Heart right ventricle (tissue), 16 donors: ENCODE measurements around the gene COL4A3. TPM values are rescaled to one million over a fixed set of nuclear protein-coding genes. Genes with fewer than 3 reads are reported as not detected.

ENCODE experiments used
- ATAC-seq, 8 donors: fragments of 200-7000 bp; cut with Tn5 transposase; one replicate each; pipeline ENCODE4 v1.9.1; 2020; ENCODE audit warnings: mild to moderate bottlenecking in 8 of 8, moderate library complexity in 8 of 8, moderate number of reproducible peaks in 1 of 8
- DNase-seq, 2 donors: peaks; one replicate each; pipeline ENCODE4 v3.0.0-alpha.2; 2020
- H3K27ac ChIP-seq, 10 donors: fragments of 200-600 bp; sonication (generic) in 2 of 10; one replicate each; pipeline versions ENCODE4 v1.5.0 to v1.8.0; 2020 to 2022; ENCODE audit warnings: mild to moderate bottlenecking in 3 of 10
- H3K27me3 ChIP-seq, 7 donors: fragments of 200-600 bp; one replicate each; pipeline ENCODE4 v1.8.0; 2021 to 2022; ENCODE audit warnings: mild to moderate bottlenecking in 2 of 7
- H3K36me3 ChIP-seq, 9 donors: fragments of 200-600 bp; sonication (generic) in 1 of 9; one replicate each; pipeline versions ENCODE4 v1.5.0 to v1.8.0; 2020 to 2022; ENCODE audit warnings: mild to moderate bottlenecking in 2 of 9
- H3K4me1 ChIP-seq, 9 donors: fragments of 200-600 bp; sonication (generic) in 1 of 9; one replicate each; pipeline versions ENCODE4 v1.5.0 to v1.8.0; 2020 to 2022; ENCODE audit warnings: mild to moderate bottlenecking in 4 of 9
- H3K4me3 ChIP-seq, 10 donors: fragments of 200-600 bp; sonication (generic) in 2 of 10; one replicate each; pipeline versions ENCODE4 v1.5.0 to v1.8.0; 2020 to 2022; ENCODE audit warnings: mild to moderate bottlenecking in 7 of 10, moderate library complexity in 2 of 10
- H3K9me3 ChIP-seq, 11 donors: fragments of 200-600 bp in 10 of 11; sonication (generic) in 2 of 11; one replicate each; pipeline versions ENCODE4 v1.5.0 to v1.8.0; 2013 to 2022; ENCODE audit warnings: mild to moderate bottlenecking in 2 of 11, control low read depth in 1 of 11, moderate library complexity in 1 of 11
- CTCF ChIP-seq, 9 donors: fragments of 200-600 bp; sonication (generic) in 2 of 9; IDR thresholded peaks; one replicate each; pipeline versions ENCODE4 v1.5.0 to v1.8.0; 2021 to 2022; ENCODE audit warnings: antibody characterized with exemption in 9 of 9, mild to moderate bottlenecking in 5 of 9, moderate library complexity in 1 of 9
- WGBS, 2 donors: extraction: QIAGEN DNeasy Blood & Tissue Kit; methylation state at CpG; one replicate each; pipeline ENCODE4 v1.1.7; 2013; ENCODE audit warnings: inconsistent platforms in 1 of 2; 5-methylcytosine and 5-hydroxymethylcytosine counted together
- intact Hi-C, 10 donors: fragments of 100-400 bp; cut with DNase I; formaldehyde crosslinking; loops; one replicate each; pipeline versions ENCODE4 v1.11.1 to v1.14.2; 2022
- polyA plus RNA-seq, 2 donors: library from polyadenylated mRNA; stranded (reverse); fragments of 200-250 nt; gene quantifications; one replicate each; pipeline ENCODE4 v1.2.3, GENCODE V29; 2013
- total RNA-seq, 10 donors: library from RNA; stranded (reverse); fragmentation: NEBNext Ultra II Directional in 3 of 10; extraction: Animal tissue kit (Norgen Biotek cat#: 25700) in 3 of 10; gene quantifications; one replicate each; pipeline versions ENCODE4 v1.2.1 to v1.2.4, GENCODE V29; 2021 to 2023
- donor health status: Arrhythmogenic right ventricular cardiomyopathy.
- donor health status: ischemic (EF 13 %, LVEDD 7.1; RV severe dilation, severe dysfunction).
- donor health status: healthy with polysubstance abuse.
- donor health status: DM: no; HTN: yes; CAD: no.
- donor health status: DM: no; HTN: no; CAD: no.
- donor health status: ischemic (EF 25% LVEDD 6.9; RV normal size, moderate dysfunction).
- donor health status: ischemic (EF 25% LVEDD 5.7; RV mildly dilated, moderate dysfunction).
- donor health status: healthy.
- donor health status: DM: yes; HTN: yes; CAD: no.
- donor health status: Ischemic cardiomyopathy.
- donor health status: ischemic (EF 35%, LVEDD 5.7; RV mildly dilated, moderate dysfunction).
- donor health status: nonischemic (EF 11% LVEDD 7.7; RV severe dilation, severe dysfunction).
- donor health status: DM: yes; HTN: yes; CAD: no.
- donor health status: PGD.
- donor health status: ischemic (EF 29% LVEDD 5.4; RV normal size, mild dysfunction).
- donor health status: nonischemic (EF 23%, LVEDD 6.1; RV moderate dilation, normal function).

The COL4A3 gene
- total and polyA plus RNA-seq, 12 donors: 0.91 to 6.2 (median 2.3) TPM

DNA sequence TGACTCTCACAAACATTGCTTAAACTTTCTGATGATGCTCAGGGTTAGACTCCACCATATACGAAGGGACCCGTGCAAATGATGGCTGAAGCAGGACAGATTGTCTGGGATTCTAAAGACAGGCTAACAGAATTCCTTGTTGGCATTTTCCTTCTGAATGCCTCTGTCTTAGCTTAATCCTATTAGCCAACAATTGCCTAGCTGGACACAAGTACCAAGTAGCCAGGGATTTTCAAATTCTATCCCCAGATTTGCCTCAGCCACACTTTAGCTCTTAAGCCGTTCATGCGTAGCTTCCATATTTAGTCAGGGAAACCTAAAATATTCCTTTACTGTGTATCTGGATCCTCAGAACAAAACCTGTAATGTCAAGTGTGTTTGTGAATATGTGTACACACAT is 40.0 kb downstream of the COL4A3 start:
- Histone ChIP-seq H3K4me3 (no peak overlapping the region), H3K36me3 (no peaks in the 10 kb centered on the region), H3K4me1 (no peaks in the 10 kb centered on the region), H3K27ac (no peak overlapping the region), H3K27me3 (no peaks in the 10 kb centered on the region), H3K9me3 (no peaks in the 10 kb centered on the region)
- WGBS, 2 donors: 94% methylated on average over 4 of the region's 4 CpGs
- no peak for TF ChIP-seq CTCF (IDR thresholded peaks at IDR 0.05)
- ATAC-seq: no peak
- intact Hi-C loops: no loop called here
- no peak for DNase-seq

GRCh38 chr2:227205701-227206100 is 41.3 kb downstream of the COL4A3 start:
- H3K27me3 ChIP-seq: no peaks in the 10 kb centered on the region
- H3K36me3 ChIP-seq: no peaks in the 10 kb centered on the region
- no peak for TF ChIP-seq CTCF (IDR thresholded peaks at IDR 0.05)
- ATAC-seq (no peak), DNase-seq (no peak)
- no peak overlapping the region for H3K4me3 ChIP-seq
- H3K27ac ChIP-seq: no peak overlapping the region
- H3K9me3 ChIP-seq: no peaks in the 10 kb centered on the region
- no peaks in the 10 kb centered on the region for H3K4me1 ChIP-seq
- intact Hi-C loops: no loop called here
- 77 to 78% methylated on average over 4 of the region's 4 CpGs for WGBS, 2 donors

GRCh38 chr2:227206406-227206805 is 42.0 kb downstream of the COL4A3 start:
- ATAC-seq: no peak
- intact Hi-C loops: no loop called here
- H3K4me1 ChIP-seq: no peaks in the 10 kb centered on the region
- no peak for DNase-seq
- H3K27me3 ChIP-seq: no peaks in the 10 kb centered on the region
- H3K4me3 ChIP-seq: no peak overlapping the region
- TF ChIP-seq CTCF (IDR thresholded peaks at IDR 0.05): no peak
- no peaks in the 10 kb centered on the region for H3K36me3 ChIP-seq
- no peak overlapping the region for H3K27ac ChIP-seq
- no peaks in the 10 kb centered on the region for H3K9me3 ChIP-seq
- 87% methylated on average over 9 of the region's 9 CpGs for WGBS, 2 donors

GRCh38 chr2:227207573-227207972 is 43.1 kb downstream of the COL4A3 start:
- intact Hi-C loops: no loop called here
- 78 to 81% methylated on average over 2 of the region's 2 CpGs for WGBS, 2 donors
- no peaks in the 10 kb centered on the region for H3K9me3 ChIP-seq

More at GRCh38 chr2:227207573-227207972, 43.1 kb downstream of the COL4A3 start:
- Histone ChIP-seq H3K27me3 (no peaks in the 10 kb centered on the region), H3K36me3 (no peaks in the 10 kb centered on the region), H3K4me3 (no peak overlapping the region), H3K4me1 (peaks cover 0 to 4% (median 0%) of the 10 kb centered on the region in 9 donors), H3K27ac (no peak overlapping the region)
- DNase-seq (no peak), ATAC-seq (no peak)
- TF ChIP-seq CTCF (IDR thresholded peaks at IDR 0.05): no peak
